Keratinocyte (primary cell): ENCODE results near the gene ZNF407.

Source experiments
- EZH2 ChIP-seq: IDR thresholded peaks from one replicate; pipeline ENCODE4 v1.6.1; 2012; ENCODE audit warnings: inconsistent platforms, mild to moderate bottlenecking, low read length, moderate library complexity
- TF ChIP-seq, protein P1 (sequence below), 3 experiments: IDR thresholded peaks in 1 of 3; conservative IDR thresholded peaks in 1 of 3; optimal IDR thresholded peaks in 1 of 3; 2 replicates in 2 of 3; 3 replicates in 1 of 3; pipeline versions ENCODE3 to v1.5.1; 2011; ENCODE audit warnings: low read length in 3 of 3, mild to moderate bottlenecking in 3 of 3, moderate library complexity in 2 of 3, control low read depth in 1 of 3, inconsistent platforms in 1 of 3; ENCODE audit not compliant: insufficient read depth in 2 of 3; ENCODE audit errors: extremely low read depth in 1 of 3

DNA sequence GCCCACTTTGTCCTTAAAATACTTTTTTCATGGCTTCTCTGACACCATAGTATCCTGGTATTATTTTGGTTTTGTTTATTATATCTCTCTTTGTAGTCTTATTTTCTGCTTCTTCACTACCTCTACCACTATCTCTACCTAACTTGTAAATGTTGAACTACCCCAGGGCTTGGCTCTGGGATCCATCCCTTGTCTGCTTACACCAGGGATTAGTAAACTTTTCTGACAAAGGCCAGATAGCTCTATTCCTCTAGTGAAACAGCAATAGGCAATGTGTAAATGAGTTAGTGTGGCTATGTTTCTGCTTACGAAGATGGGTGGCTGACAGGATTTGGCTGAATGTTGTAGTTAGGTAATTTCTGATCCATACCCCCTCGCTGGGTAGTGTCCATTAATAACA is 76.8 kb downstream of the ZNF407 start:
- TF ChIP-seq EZH2: no peak
- TF ChIP-seq, protein P1, sequence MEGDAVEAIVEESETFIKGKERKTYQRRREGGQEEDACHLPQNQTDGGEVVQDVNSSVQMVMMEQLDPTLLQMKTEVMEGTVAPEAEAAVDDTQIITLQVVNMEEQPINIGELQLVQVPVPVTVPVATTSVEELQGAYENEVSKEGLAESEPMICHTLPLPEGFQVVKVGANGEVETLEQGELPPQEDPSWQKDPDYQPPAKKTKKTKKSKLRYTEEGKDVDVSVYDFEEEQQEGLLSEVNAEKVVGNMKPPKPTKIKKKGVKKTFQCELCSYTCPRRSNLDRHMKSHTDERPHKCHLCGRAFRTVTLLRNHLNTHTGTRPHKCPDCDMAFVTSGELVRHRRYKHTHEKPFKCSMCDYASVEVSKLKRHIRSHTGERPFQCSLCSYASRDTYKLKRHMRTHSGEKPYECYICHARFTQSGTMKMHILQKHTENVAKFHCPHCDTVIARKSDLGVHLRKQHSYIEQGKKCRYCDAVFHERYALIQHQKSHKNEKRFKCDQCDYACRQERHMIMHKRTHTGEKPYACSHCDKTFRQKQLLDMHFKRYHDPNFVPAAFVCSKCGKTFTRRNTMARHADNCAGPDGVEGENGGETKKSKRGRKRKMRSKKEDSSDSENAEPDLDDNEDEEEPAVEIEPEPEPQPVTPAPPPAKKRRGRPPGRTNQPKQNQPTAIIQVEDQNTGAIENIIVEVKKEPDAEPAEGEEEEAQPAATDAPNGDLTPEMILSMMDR (optimal IDR thresholded peaks at IDR 0.05 in 1 of 3, IDR thresholded peaks at IDR 0.05 in 1 of 3, conservative IDR thresholded peaks at IDR 0.05 in 1 of 3; ENCODE audit: extremely low read depth in 1 of 3, insufficient read depth in 2 of 3, low read length in 3 of 3): no peak
